SK-N-SH treated with all-trans-retinoic acid at 6 μM for 48 hours (cell line): ENCODE results near the gene PTCHD1.

Experiments
- ARNTL ChIP-seq: fragments of 450-650 bp; formaldehyde crosslinking; IDR thresholded peaks from 2 replicates; pipeline ENCODE4 v1.5.0; 2020; ENCODE audit warnings: low read depth, mild to moderate bottlenecking, moderate library complexity, borderline replicate concordance
- BACH2 ChIP-seq: fragments of 250-450 bp; sonication (Bioruptor Pico); IDR thresholded peaks from 2 replicates; pipeline ENCODE4 v1.9.0; 2021; ENCODE audit warnings: mild to moderate bottlenecking, borderline replicate concordance
- ISL1 ChIP-seq: fragments of 250-450 bp; sonication (Bioruptor Pico); IDR thresholded peaks from 2 replicates; pipeline ENCODE4 v2.1.2; 2022; ENCODE audit warnings: mild to moderate bottlenecking, moderate library complexity
- TOX ChIP-seq: fragments of 250-450 bp; sonication (Bioruptor Pico); IDR thresholded peaks from 2 replicates; pipeline ENCODE4 v1.8.0; 2021; ENCODE audit warnings: mild to moderate bottlenecking, moderate library complexity, borderline replicate concordance
- ZC3H10 ChIP-seq: fragments of 250-450 bp; sonication (Bioruptor Pico); IDR thresholded peaks from 2 replicates; pipeline ENCODE4 v1.5.1; 2021; ENCODE audit warnings: mild to moderate bottlenecking, moderate library complexity
- ZFP3 ChIP-seq: fragments of 250-450 bp; sonication (Bioruptor Pico); IDR thresholded peaks from 2 replicates; pipeline ENCODE4 v1.5.0; 2020; ENCODE audit warnings: mild to moderate bottlenecking, moderate library complexity
- ZFP30 ChIP-seq: fragments of 450-650 bp; formaldehyde crosslinking; IDR thresholded peaks from 2 replicates; pipeline ENCODE4 v1.5.0; 2022; ENCODE audit warnings: mild to moderate bottlenecking, moderate library complexity
- ZNF565 ChIP-seq: fragments of 450-650 bp; formaldehyde crosslinking; conservative IDR thresholded peaks from 2 replicates; pipeline ENCODE4 v1.5.0; 2020; ENCODE audit warnings: low read depth, mild to moderate bottlenecking, moderate library complexity
- TF ChIP-seq, protein P1 (sequence below): fragments of 250-450 bp; sonication (Bioruptor Pico); IDR thresholded peaks from 2 replicates; pipeline ENCODE4 v1.5.0; 2020; ENCODE audit warnings: mild to moderate bottlenecking, moderate library complexity
- TF ChIP-seq, protein P2 (sequence below): fragments of 250-450 bp; sonication (Bioruptor Pico); IDR thresholded peaks from 2 replicates; pipeline ENCODE4 v1.5.1; 2020; ENCODE audit warnings: low read depth, mild to moderate bottlenecking, moderate library complexity

DNA sequence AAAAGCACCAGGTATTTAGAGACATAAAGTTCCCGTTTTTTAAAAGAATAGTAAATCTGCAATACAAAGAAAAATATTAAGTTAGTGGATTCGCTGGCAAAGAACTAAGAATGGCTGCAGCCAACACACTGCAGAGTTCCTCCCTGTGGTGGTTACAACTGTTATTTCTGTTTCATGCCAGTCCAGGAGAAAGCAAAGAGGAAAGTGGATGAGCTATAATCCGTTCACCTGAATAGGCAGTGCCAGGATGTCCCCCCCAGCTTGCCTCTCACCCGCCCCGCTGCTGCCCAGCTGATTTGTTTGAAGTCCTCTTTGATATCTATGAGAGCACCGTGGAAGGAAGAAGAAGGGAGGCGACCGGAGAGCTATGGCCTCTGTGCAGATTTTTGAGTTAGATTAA is 63.9 kb downstream of the PTCHD1 start:
- TF ChIP-seq ZC3H10 (CRISPR knock-in tag), result no peak
- no peak for TF ChIP-seq ZFP3
- TF ChIP-seq ARNTL (CRISPR knock-in tag), result no peak
- TF ChIP-seq, protein P1, sequence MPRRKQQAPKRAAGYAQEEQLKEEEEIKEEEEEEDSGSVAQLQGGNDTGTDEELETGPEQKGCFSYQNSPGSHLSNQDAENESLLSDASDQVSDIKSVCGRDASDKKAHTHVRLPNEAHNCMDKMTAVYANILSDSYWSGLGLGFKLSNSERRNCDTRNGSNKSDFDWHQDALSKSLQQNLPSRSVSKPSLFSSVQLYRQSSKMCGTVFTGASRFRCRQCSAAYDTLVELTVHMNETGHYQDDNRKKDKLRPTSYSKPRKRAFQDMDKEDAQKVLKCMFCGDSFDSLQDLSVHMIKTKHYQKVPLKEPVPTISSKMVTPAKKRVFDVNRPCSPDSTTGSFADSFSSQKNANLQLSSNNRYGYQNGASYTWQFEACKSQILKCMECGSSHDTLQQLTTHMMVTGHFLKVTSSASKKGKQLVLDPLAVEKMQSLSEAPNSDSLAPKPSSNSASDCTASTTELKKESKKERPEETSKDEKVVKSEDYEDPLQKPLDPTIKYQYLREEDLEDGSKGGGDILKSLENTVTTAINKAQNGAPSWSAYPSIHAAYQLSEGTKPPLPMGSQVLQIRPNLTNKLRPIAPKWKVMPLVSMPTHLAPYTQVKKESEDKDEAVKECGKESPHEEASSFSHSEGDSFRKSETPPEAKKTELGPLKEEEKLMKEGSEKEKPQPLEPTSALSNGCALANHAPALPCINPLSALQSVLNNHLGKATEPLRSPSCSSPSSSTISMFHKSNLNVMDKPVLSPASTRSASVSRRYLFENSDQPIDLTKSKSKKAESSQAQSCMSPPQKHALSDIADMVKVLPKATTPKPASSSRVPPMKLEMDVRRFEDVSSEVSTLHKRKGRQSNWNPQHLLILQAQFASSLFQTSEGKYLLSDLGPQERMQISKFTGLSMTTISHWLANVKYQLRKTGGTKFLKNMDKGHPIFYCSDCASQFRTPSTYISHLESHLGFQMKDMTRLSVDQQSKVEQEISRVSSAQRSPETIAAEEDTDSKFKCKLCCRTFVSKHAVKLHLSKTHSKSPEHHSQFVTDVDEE (CRISPR knock-in tag), result no peak
- no peak for TF ChIP-seq ZFP30
- TF ChIP-seq TOX, result no peak
- TF ChIP-seq, protein P2, sequence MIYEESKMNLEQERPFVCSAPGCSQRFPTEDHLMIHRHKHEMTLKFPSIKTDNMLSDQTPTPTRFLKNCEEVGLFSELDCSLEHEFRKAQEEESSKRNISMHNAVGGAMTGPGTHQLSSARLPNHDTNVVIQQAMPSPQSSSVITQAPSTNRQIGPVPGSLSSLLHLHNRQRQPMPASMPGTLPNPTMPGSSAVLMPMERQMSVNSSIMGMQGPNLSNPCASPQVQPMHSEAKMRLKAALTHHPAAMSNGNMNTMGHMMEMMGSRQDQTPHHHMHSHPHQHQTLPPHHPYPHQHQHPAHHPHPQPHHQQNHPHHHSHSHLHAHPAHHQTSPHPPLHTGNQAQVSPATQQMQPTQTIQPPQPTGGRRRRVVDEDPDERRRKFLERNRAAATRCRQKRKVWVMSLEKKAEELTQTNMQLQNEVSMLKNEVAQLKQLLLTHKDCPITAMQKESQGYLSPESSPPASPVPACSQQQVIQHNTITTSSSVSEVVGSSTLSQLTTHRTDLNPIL (CRISPR knock-in tag), result no peak
- TF ChIP-seq ISL1 (CRISPR knock-in tag), result no peak
- TF ChIP-seq ZNF565 (CRISPR knock-in tag), result no peak
- TF ChIP-seq BACH2, result no peak
